Hepatocyte (in vitro differentiated cells): ENCODE data around the gene GPC5.

ENCODE experiments used
- EZH2 ChIP-seq: fragments of 200-600 bp; sonication (generic); IDR thresholded peaks from 2 replicates; pipeline ENCODE4 v1.6.1; 2016; ENCODE audit warnings: antibody characterized with exemption, mild to moderate bottlenecking, borderline replicate concordance
- EZH2phosphoT487 ChIP-seq: fragments of 200-600 bp; sonication (generic); IDR thresholded peaks from one replicate; pipeline ENCODE4 v1.6.1; 2018; ENCODE audit warnings: antibody characterized with exemption, mild to moderate bottlenecking, low read depth, moderate library complexity; ENCODE audit not compliant: unreplicated experiment, severe bottlenecking
- TF ChIP-seq, protein P1 (sequence below): fragments of 200-600 bp; sonication (generic); IDR thresholded peaks from 2 replicates; pipeline ENCODE4 v1.5.1; 2016; ENCODE audit warnings: antibody characterized with exemption, mild to moderate bottlenecking; ENCODE audit not compliant: poor library complexity

DNA sequence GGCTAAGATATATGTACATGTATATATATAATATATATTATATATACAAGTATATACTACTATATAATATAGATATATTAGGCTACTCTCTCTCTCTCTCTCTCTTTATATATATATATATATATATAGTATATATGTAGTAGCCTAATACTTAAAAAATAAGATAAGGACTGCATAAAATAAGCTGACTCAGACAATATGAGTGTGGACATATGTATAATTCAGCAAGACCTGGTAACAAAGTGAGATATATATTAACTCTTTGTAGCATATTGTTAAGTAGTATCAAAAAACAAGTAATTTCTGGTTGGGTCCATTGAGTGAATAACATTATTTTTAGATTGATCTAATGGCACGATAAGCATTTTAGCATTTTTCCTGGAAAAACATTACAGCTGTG, 509.0 kb downstream of the GPC5 start:
- TF ChIP-seq, protein P1, sequence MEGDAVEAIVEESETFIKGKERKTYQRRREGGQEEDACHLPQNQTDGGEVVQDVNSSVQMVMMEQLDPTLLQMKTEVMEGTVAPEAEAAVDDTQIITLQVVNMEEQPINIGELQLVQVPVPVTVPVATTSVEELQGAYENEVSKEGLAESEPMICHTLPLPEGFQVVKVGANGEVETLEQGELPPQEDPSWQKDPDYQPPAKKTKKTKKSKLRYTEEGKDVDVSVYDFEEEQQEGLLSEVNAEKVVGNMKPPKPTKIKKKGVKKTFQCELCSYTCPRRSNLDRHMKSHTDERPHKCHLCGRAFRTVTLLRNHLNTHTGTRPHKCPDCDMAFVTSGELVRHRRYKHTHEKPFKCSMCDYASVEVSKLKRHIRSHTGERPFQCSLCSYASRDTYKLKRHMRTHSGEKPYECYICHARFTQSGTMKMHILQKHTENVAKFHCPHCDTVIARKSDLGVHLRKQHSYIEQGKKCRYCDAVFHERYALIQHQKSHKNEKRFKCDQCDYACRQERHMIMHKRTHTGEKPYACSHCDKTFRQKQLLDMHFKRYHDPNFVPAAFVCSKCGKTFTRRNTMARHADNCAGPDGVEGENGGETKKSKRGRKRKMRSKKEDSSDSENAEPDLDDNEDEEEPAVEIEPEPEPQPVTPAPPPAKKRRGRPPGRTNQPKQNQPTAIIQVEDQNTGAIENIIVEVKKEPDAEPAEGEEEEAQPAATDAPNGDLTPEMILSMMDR: no peak
- TF ChIP-seq EZH2 (no peak), EZH2phosphoT487 (no peak)
